NT2/D1 (cell line): Measurements from ENCODE around the gene RAD52.

ENCODE experiments used
- DNase-seq: peaks from one replicate; pipeline ENCODE4 v3.0.0-alpha.2; 2011; ENCODE audit warnings: low read depth, low spot score
- H3K27me3 ChIP-seq: 2 replicates; pipeline ENCODE4 v1.6.0; 2011; ENCODE audit warnings: mild to moderate bottlenecking; ENCODE audit not compliant: insufficient read length, insufficient read depth
- H3K36me3 ChIP-seq: 2 replicates; pipeline ENCODE4 v1.6.1; 2011; ENCODE audit warnings: mild to moderate bottlenecking, low read length, mixed read lengths; ENCODE audit not compliant: insufficient read depth, insufficient read length
- H3K4me1 ChIP-seq: 2 replicates; pipeline ENCODE4 v1.5.1; 2011; ENCODE audit not compliant: insufficient read depth, insufficient read length
- H3K4me3 ChIP-seq: 2 replicates; pipeline ENCODE4 v1.5.1; 2011; ENCODE audit warnings: low read depth; ENCODE audit not compliant: insufficient read length
- H3K9ac ChIP-seq: 2 replicates; pipeline ENCODE4 v1.6.0; 2011; ENCODE audit warnings: low read depth; ENCODE audit not compliant: insufficient read length
- H3K9me3 ChIP-seq: 2 replicates; pipeline ENCODE4 v1.5.1; 2011; ENCODE audit warnings: mild to moderate bottlenecking, low read length; ENCODE audit not compliant: insufficient read depth
- SUZ12 ChIP-seq: IDR thresholded peaks from 2 replicates; pipeline ENCODE4 v1.6.1; 2011; ENCODE audit not compliant: insufficient read length, insufficient read depth; ENCODE audit errors: extremely low read depth
- YY1 ChIP-seq: IDR thresholded peaks from 2 replicates; pipeline ENCODE4 v1.6.1; 2011; ENCODE audit not compliant: insufficient read length, insufficient read depth
- ZNF274 ChIP-seq: IDR thresholded peaks from 2 replicates; pipeline ENCODE4 v1.6.1; 2011; ENCODE audit warnings: mild to moderate bottlenecking, low read depth, low read length

The RAD52 gene

GRCh38 chr12:977156-977555 lies 27.7 kb upstream of the RAD52 start:
- H3K4me1 ChIP-seq: peaks cover 4% of the 10 kb centered on the region
- H3K9me3 ChIP-seq: no peaks in the 10 kb centered on the region; the same call in 1 of the 2 replicates
- H3K4me3 ChIP-seq: no peak overlapping the region
- H3K27me3 ChIP-seq: no peaks in the 10 kb centered on the region
- H3K36me3 ChIP-seq: peaks cover 3% of the 10 kb centered on the region
- no peak overlapping the region for H3K9ac ChIP-seq
- DNase-seq: no peak
- TF ChIP-seq ZNF274 (no peak), YY1 (no peak), SUZ12 (no peak)

- Histone ChIP-seq H3K4me1 (peaks cover 4% of the 10 kb centered on the region), H3K4me3 (no peak overlapping the region), H3K27me3 (no peaks in the 10 kb centered on the region), H3K9me3 (no peaks in the 10 kb centered on the region; the same call in 1 of the 2 replicates), H3K9ac (no peak overlapping the region), H3K36me3 (peaks cover 3% of the 10 kb centered on the region)
- TF ChIP-seq YY1 (no peak), SUZ12 (no peak), ZNF274 (no peak)
- no peak for DNase-seq
Measured at GRCh38 chr12:976644-977043, 27.1 kb upstream of the RAD52 start.

GRCh38 chr12:974271-974862 lies 24.9 kb upstream of the RAD52 start:
- no peaks in the 10 kb centered on the region; the same call in 1 of the 2 replicates for H3K9me3 ChIP-seq

GRCh38 chr12:971991-972390 lies 22.5 kb upstream of the RAD52 start:
- H3K27me3 ChIP-seq: no peaks in the 10 kb centered on the region
- DNase-seq: no peak
- H3K4me1 ChIP-seq: peaks cover 4% of the 10 kb centered on the region
- H3K9ac ChIP-seq: no peak overlapping the region
- no peaks in the 10 kb centered on the region; the same call in 1 of the 2 replicates for H3K9me3 ChIP-seq
- no peak overlapping the region for H3K4me3 ChIP-seq
- no peak for TF ChIP-seq YY1
- no peak for TF ChIP-seq SUZ12
- TF ChIP-seq ZNF274: no peak
- H3K36me3 ChIP-seq: peaks cover 3% of the 10 kb centered on the region

More at GRCh38 chr12:974271-974862, 24.9 kb upstream of the RAD52 start:
- Histone ChIP-seq H3K27me3 (no peaks in the 10 kb centered on the region), H3K36me3 (peaks cover 3% of the 10 kb centered on the region), H3K4me3 (no peak overlapping the region), H3K4me1 (peaks cover 4% of the 10 kb centered on the region), H3K9ac (no peak overlapping the region)
- TF ChIP-seq YY1 (no peak), ZNF274 (no peak), SUZ12 (no peak)
- DNase-seq: peak; percentile 79

GRCh38 chr12:969821-970220 lies 20.3 kb upstream of the RAD52 start:
- H3K9me3 ChIP-seq: no peaks in the 10 kb centered on the region; the same call in 1 of the 2 replicates
- no peak overlapping the region for H3K9ac ChIP-seq
- H3K4me3 ChIP-seq: no peak overlapping the region
- H3K4me1 ChIP-seq: peaks cover 4% of the 10 kb centered on the region
- TF ChIP-seq YY1 (no peak), SUZ12 (no peak), ZNF274 (no peak)
- no peak for DNase-seq
- H3K27me3 ChIP-seq: no peaks in the 10 kb centered on the region
- H3K36me3 ChIP-seq: no peaks in the 10 kb centered on the region

- Histone ChIP-seq H3K9ac (no peak overlapping the region), H3K36me3 (no peaks in the 10 kb centered on the region), H3K9me3 (no peaks in the 10 kb centered on the region), H3K4me1 (peaks cover 3% of the 10 kb centered on the region), H3K4me3 (no peak overlapping the region), H3K27me3 (no peaks in the 10 kb centered on the region)
- no peak for DNase-seq
- TF ChIP-seq SUZ12 (no peak), ZNF274 (no peak), YY1 (no peak)
Measured at GRCh38 chr12:968545-968944, 19.1 kb upstream of the RAD52 start.

GRCh38 chr12:967641-968040 lies 18.1 kb upstream of the RAD52 start:
- DNase-seq: no peak
- Histone ChIP-seq H3K4me3 (no peak overlapping the region), H3K9ac (no peak overlapping the region), H3K36me3 (no peaks in the 10 kb centered on the region), H3K9me3 (no peaks in the 10 kb centered on the region), H3K27me3 (no peaks in the 10 kb centered on the region), H3K4me1 (peaks cover 3% of the 10 kb centered on the region)
- TF ChIP-seq ZNF274: no peak

- H3K9ac ChIP-seq: no peak overlapping the region
- no peaks in the 10 kb centered on the region for H3K27me3 ChIP-seq
- no peaks in the 10 kb centered on the region for H3K9me3 ChIP-seq
- TF ChIP-seq YY1 (no peak), ZNF274 (no peak), SUZ12 (no peak)
- no peaks in the 10 kb centered on the region for H3K36me3 ChIP-seq
- H3K4me3 ChIP-seq: no peak overlapping the region
- peaks cover 3% of the 10 kb centered on the region for H3K4me1 ChIP-seq
- no peak for DNase-seq
Measured at GRCh38 chr12:966724-967123, 17.2 kb upstream of the RAD52 start.
